Neural progenitor cell (in vitro differentiated cells): ENCODE results near the gene ZNF652.
"Not testable (repeated sequence)": the region's sequence is repeated elsewhere in the genome, so short reads cannot be mapped to it uniquely, and the experiment has no call there.

Experiments used
- CTCF ChIP-seq: fragments of 200-600 bp; sonication (generic); IDR thresholded peaks from 2 replicates; pipeline ENCODE4 v1.5.1; 2017; ENCODE audit warnings: antibody characterized with exemption, mild to moderate bottlenecking
- EZH2 ChIP-seq: fragments of 200-600 bp; sonication (generic); IDR thresholded peaks from 2 replicates; pipeline ENCODE4 v1.6.1; 2017; ENCODE audit warnings: antibody characterized with exemption, mild to moderate bottlenecking, moderate library complexity

DNA sequence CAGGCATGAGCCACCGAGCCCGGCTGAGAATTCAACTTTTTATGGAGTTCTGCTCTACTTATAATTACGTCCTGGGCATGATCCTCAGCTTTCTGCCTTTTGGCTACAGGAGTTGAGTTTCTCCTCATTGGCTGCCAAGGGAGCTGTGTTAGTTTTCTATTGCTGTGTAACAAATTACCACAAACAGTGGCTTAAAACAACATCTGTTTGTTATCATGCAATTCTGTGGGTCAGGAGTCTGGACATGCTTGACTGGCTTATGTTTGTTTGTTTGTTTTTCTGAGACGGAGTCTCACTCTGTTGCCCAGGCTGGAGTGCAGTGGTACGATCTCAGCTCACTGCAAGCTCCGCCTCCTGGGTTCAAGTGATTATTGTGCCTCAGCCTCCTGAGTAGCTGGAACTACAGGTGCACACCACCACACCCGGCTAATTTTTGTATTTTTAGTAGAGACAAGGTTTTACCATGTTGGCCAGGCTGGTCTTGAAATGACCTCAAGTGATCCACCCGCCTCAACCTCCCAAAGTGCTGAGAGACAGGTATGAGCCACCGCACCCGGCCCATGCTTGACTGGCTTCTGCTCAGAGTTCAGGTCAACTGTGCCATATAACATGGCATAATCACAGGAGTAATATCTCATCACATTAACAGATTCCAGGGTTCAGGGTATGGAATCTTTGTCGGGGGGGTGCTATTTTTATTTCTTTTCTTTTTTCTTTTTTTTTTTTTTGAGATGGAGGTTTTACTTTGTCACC lies 82.6 kb downstream of the ZNF652 start:
- TF ChIP-seq EZH2, CTCF: not testable (repeated sequence)
